Right lobe of liver (tissue), 6 donors: ENCODE data around the gene RBCK1. TPM values are rescaled to one million over a fixed set of nuclear protein-coding genes. Genes with fewer than 3 reads are reported as not detected.

ENCODE experiments used
- ATAC-seq, 4 donors: fragments of 200-7000 bp; cut with Tn5 transposase; one replicate each; pipeline ENCODE4 v1.9.1; 2020; ENCODE audit warnings: mild to moderate bottlenecking in 4 of 4, moderate library complexity in 4 of 4
- DNase-seq, 3 donors: peaks; one replicate each; pipeline ENCODE4 v3.0.0-alpha.2; 2020
- H3K27ac ChIP-seq, 3 donors: fragments of 200-600 bp; one replicate each; pipeline ENCODE4 v1.8.0; 2022
- H3K27me3 ChIP-seq, 2 donors: fragments of 200-600 bp; one replicate each; pipeline ENCODE4 v1.8.0; 2022
- H3K36me3 ChIP-seq, 4 donors: fragments of 200-600 bp; sonication (generic) in 1 of 4; one replicate each; pipeline versions ENCODE4 v1.5.1 to v1.8.0; 2017 to 2022; ENCODE audit warnings: control low read depth in 1 of 4
- H3K4me1 ChIP-seq, 4 donors: fragments of 200-600 bp; sonication (generic) in 1 of 4; one replicate each; pipeline versions ENCODE4 v1.5.1 to v1.8.0; 2017 to 2022; ENCODE audit warnings: control low read depth in 1 of 4
- H3K4me3 ChIP-seq, 3 donors: fragments of 200-600 bp; one replicate each; pipeline ENCODE4 v1.8.0; 2022
- H3K9me3 ChIP-seq, 4 donors: fragments of 200-600 bp; sonication (generic) in 1 of 4; one replicate each; pipeline versions ENCODE4 v1.5.1 to v1.8.0; 2017 to 2022; ENCODE audit warnings: control low read depth in 1 of 4
- CTCF ChIP-seq, 4 donors: fragments of 200-600 bp in 3 of 4; fragments of 450-650 bp in 1 of 4; IDR thresholded peaks; one replicate each; pipeline versions ENCODE4 v1.5.1 to v1.8.0; 2016 to 2022; ENCODE audit warnings: antibody characterized with exemption in 4 of 4, mild to moderate bottlenecking in 2 of 4
- POLR2A ChIP-seq: fragments of 450-650 bp; IDR thresholded peaks from one replicate; pipeline ENCODE4 v1.6.1; 2017; ENCODE audit warnings: antibody characterized with exemption, mild to moderate bottlenecking
- WGBS: methylation state at CpG from one replicate; pipeline ENCODE4 v1.1.6; 2018; ENCODE audit warnings: low coverage, low lambda C conversion rate; ENCODE audit not compliant: insufficient coverage; ENCODE audit errors: missing lambda C conversion rate; 5-methylcytosine and 5-hydroxymethylcytosine counted together
- intact Hi-C, 2 donors: fragments of 100-400 bp; cut with DNase I; formaldehyde crosslinking; loops; one replicate each; pipeline versions ENCODE4 v1.11.2 to v1.14.1; 2022
- total RNA-seq, 6 experiments: library from RNA; depleted of rRNA in 2 of 6; stranded (reverse); fragments of >200 nt in 2 of 6; fragmentation: NEBNext Ultra II Directional in 3 of 6; extraction: Animal tissue kit (Norgen Biotek cat#: 25700) in 3 of 6; gene quantifications; one replicate each; pipeline versions ENCODE4 v1.1.0 to v1.2.4, GENCODE V29; 2016 to 2023
- donor health status: DM: no; HTN: yes; CAD: no.
- donor health status: DM: no; HTN: no; CAD: no.
- donor health status: DM: no; HTN: no; CAD: no.
- donor health status: DM: no; HTN: yes; CAD: no.
- donor health status: DM: no; HTN: yes; CAD: no.

The RBCK1 gene
- total RNA-seq, 6 experiments from 2014 or later: 63.1 to 113 (median 85.6) TPM

DNA sequence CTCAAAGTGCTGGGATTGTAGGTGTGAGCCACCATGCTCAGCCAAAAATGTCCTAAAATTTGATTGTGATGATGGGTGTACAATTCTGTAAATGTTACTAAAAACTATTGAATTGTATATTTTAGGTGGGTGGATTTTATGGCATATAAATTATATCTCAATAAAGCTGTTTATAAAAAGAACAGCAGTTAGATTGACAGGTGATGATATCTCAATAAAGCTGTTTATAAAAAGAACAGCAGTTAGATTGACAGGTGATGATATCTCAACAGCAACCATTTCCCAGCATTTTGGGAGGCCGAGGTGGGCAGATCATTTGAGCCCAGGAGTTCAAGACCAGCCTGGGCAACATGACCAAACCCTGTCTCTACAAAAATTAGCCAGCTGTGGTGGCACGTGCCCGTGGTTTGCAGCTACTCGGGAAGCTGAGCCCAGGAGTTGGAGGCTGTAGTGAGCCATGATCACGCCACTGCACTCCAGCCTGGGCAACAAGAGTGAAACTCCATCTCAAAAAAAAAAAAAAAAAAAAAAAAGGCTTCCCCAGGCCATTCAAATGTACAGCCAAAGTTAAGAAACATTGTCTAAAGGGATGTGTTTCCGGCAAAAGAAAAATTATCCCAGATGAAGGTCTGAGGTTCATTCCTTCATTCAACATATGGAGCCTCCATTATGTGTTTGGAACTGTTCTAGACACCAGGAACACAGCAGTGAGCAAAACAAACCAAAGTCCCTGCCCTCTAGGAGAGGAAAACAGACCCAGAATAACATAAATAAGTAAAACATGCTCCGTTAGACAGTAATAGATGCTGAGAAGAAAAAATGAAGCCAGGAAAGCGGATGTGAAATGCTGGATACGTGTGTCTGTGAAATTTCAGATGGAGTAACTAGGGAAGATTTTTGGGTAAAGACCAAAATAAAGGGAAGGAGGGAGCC, 1.6 kb upstream of the RBCK1 start:
- no peak for TF ChIP-seq CTCF (IDR thresholded peaks at IDR 0.05)
- no peak for TF ChIP-seq POLR2A
- Histone ChIP-seq H3K36me3 (peaks cover 0 to 10% (median under 1%) of the 10 kb centered on the region in 4 donors), H3K27ac (peak overlapping the region; percentile 76 to 95 (median 79)), H3K4me1 (peaks cover 0 to 40% (median 5%) of the 10 kb centered on the region in 4 donors), H3K27me3 (no peaks in the 10 kb centered on the region), H3K4me3 (peak overlapping the region in 2 of 3 donors; percentile 49 to 98), H3K9me3 (no peaks in the 10 kb centered on the region)
- intact Hi-C loops: no loop called here
- ATAC-seq: no peak
- 67% methylated on average over 6 of the region's 9 CpGs for WGBS
- DNase-seq: no peak

GRCh38 chr20:407133-407952, 756 bp upstream of the RBCK1 start:
- H3K4me1 ChIP-seq: peaks cover 0 to 34% (median 5%) of the 10 kb centered on the region in 4 donors
- peak overlapping the region; percentile 49 to 100 (median 98) for H3K4me3 ChIP-seq
- H3K27me3 ChIP-seq: no peaks in the 10 kb centered on the region
- TF ChIP-seq CTCF (IDR thresholded peaks at IDR 0.05) (peak in 3 of 4 donors; percentile 20 to 39 (median 25)), POLR2A (peak; percentile 89)
- H3K36me3 ChIP-seq: peaks cover 0 to 10% (median 3%) of the 10 kb centered on the region in 4 donors
- intact Hi-C loops: no loop called here
- ATAC-seq: peak; percentile 75 to 87 (median 83)
- WGBS: 6% methylated on average over 23 of the region's 45 CpGs
- H3K27ac ChIP-seq: peak overlapping the region; percentile 76 to 95 (median 79)
- H3K9me3 ChIP-seq: no peaks in the 10 kb centered on the region
- DNase-seq: peak; percentile 89 to 92 (median 90)

GRCh38 chr20:408843-409696, 971 bp downstream of the RBCK1 start:
- peak overlapping the region; percentile 97 to 100 (median 98) for H3K4me3 ChIP-seq
- intact Hi-C loops: no loop called here
- ATAC-seq (peak in 2 of 4 donors; percentile 6 to 7), DNase-seq (no peak)
- TF ChIP-seq POLR2A: no peak
- H3K9me3 ChIP-seq: no peaks in the 10 kb centered on the region
- H3K27ac ChIP-seq: peak overlapping the region; percentile 94 to 96 (median 95)
- peaks cover 0 to 35% (median 5%) of the 10 kb centered on the region in 4 donors for H3K4me1 ChIP-seq
- H3K27me3 ChIP-seq: no peaks in the 10 kb centered on the region
- peaks cover 0 to 10% (median 3%) of the 10 kb centered on the region in 4 donors for H3K36me3 ChIP-seq
- 0% methylated on average over 5 of the region's 7 CpGs for WGBS

- H3K36me3 ChIP-seq: peaks cover 0 to 10% (median 3%) of the 10 kb centered on the region in 4 donors
- H3K9me3 ChIP-seq: no peaks in the 10 kb centered on the region
- peak overlapping the region; percentile 97 to 100 (median 98) for H3K4me3 ChIP-seq
- peak overlapping the region; percentile 94 to 96 (median 95) for H3K27ac ChIP-seq
- H3K4me1 ChIP-seq: peaks cover 0 to 40% (median 5%) of the 10 kb centered on the region in 4 donors
- 47% methylated on average over 8 of the region's 14 CpGs for WGBS
- DNase-seq (peak in 2 of 3 donors; percentile 53 to 80), ATAC-seq (peak in 3 of 4 donors; percentile 3 to 30 (median 7))
- no peak for TF ChIP-seq CTCF (IDR thresholded peaks at IDR 0.05)
- TF ChIP-seq POLR2A: peak; percentile 60
- no peaks in the 10 kb centered on the region for H3K27me3 ChIP-seq
- intact Hi-C loops: no loop called here
Observed at GRCh38 chr20:409697-410559, 1.8 kb downstream of the RBCK1 start.
